HEK293 (cell line): ENCODE results near the gene SSTR5.

Experiments used
- CTCF ChIA-PET: fragments of 350-600 bp; formaldehyde crosslinking; extraction: SDS; loops from one replicate; lab custom pipeline; 2021; ENCODE audit warnings: antibody characterized with exemption; lab: Yijun Ruan, JAX
- POLR2A ChIA-PET: fragments of 300-600 bp; formaldehyde crosslinking; extraction: SDS; loops from one replicate; lab custom pipeline; 2020; ENCODE audit warnings: antibody characterized with exemption, inconsistent platforms; lab: Yijun Ruan, JAX
- H3K27ac ChIP-seq: fragments of 200-500 bp; sonication (Bioruptor generic); 2 replicates; pipeline ENCODE4 v1.5.1; 2014; ENCODE audit warnings: low read depth, low read length, control low read depth, inconsistent platforms; ENCODE audit errors: extremely low read depth
- H3K36me3 ChIP-seq, 2 experiments: fragments of 200-500 bp in 1 of 2; sonication (Bioruptor generic) in 1 of 2; 1 replicate in 1 of 2; 2 replicates in 1 of 2; pipeline ENCODE4 v1.5.1; 2014 to 2017; ENCODE audit warnings: inconsistent platforms in 2 of 2, low read length in 2 of 2; ENCODE audit not compliant: control insufficient read depth in 2 of 2, insufficient read depth in 1 of 2
- H3K4me1 ChIP-seq: fragments of 200-500 bp; sonication (Bioruptor generic); 2 replicates; pipeline ENCODE4 v1.5.1; 2014; ENCODE audit warnings: mild to moderate bottlenecking, low read length, inconsistent platforms; ENCODE audit not compliant: control insufficient read depth, insufficient read depth
- H3K4me3 ChIP-seq: 2 replicates; pipeline ENCODE4 v1.5.1; 2011; ENCODE audit warnings: low read depth, mild to moderate bottlenecking, control low read depth, low read length, moderate library complexity
- H3K9me3 ChIP-seq: fragments of 200-500 bp; sonication (Bioruptor generic); 2 replicates; pipeline ENCODE4 v1.5.1; 2014; ENCODE audit warnings: low read depth, low read length, inconsistent platforms; ENCODE audit not compliant: control insufficient read depth, insufficient read depth
- KLF1 ChIP-seq: fragments of 450-650 bp; formaldehyde crosslinking; IDR thresholded peaks from 2 replicates; pipeline ENCODE4 v1.5.1; 2016; ENCODE audit warnings: missing biosample characterization, missing genetic modification characterization
- OSR2 ChIP-seq: fragments of 450-650 bp; formaldehyde crosslinking; IDR thresholded peaks from 2 replicates; pipeline ENCODE4 v1.5.1; 2016; ENCODE audit warnings: missing biosample characterization, missing genetic modification characterization
- SP7 ChIP-seq: fragments of 450-650 bp; formaldehyde crosslinking; IDR thresholded peaks from 2 replicates; pipeline ENCODE4 v1.5.1; 2016; ENCODE audit warnings: missing biosample characterization, missing genetic modification characterization
- TCF7L2 ChIP-seq: IDR thresholded peaks from 2 replicates; pipeline ENCODE4 v1.6.1; 2011; ENCODE audit warnings: low read depth, mild to moderate bottlenecking, inconsistent platforms, low read length, moderate library complexity, borderline replicate concordance
- TRIM28 ChIP-seq: IDR thresholded peaks from 2 replicates; pipeline ENCODE4 v1.6.1; 2011; ENCODE audit warnings: low read length, control low read depth, borderline replicate concordance
- ZEB2 ChIP-seq: fragments of 450-650 bp; formaldehyde crosslinking; IDR thresholded peaks from 2 replicates; pipeline ENCODE4 v1.5.1; 2016; ENCODE audit warnings: missing biosample characterization, missing genetic modification characterization
- ZNF354C ChIP-seq: fragments of 450-650 bp; formaldehyde crosslinking; IDR thresholded peaks from 2 replicates; pipeline ENCODE4 v1.5.1; 2016; ENCODE audit warnings: missing biosample characterization, missing genetic modification characterization, low read depth, borderline replicate concordance
- ZNF701 ChIP-seq: fragments of 450-650 bp; formaldehyde crosslinking; IDR thresholded peaks from 2 replicates; pipeline ENCODE4 v1.5.1; 2016; ENCODE audit warnings: missing biosample characterization, missing genetic modification characterization
- TF ChIP-seq, protein P1 (sequence below): fragments of 450-650 bp; formaldehyde crosslinking; IDR thresholded peaks from 2 replicates; pipeline ENCODE4 v1.5.1; 2016; ENCODE audit warnings: missing biosample characterization, missing genetic modification characterization, borderline replicate concordance
- TF ChIP-seq, protein P2 (sequence below): fragments of 450-650 bp; formaldehyde crosslinking; IDR thresholded peaks from 2 replicates; pipeline ENCODE4 v1.5.1; 2016; ENCODE audit warnings: missing biosample characterization, missing genetic modification characterization
- TF ChIP-seq, protein P3 (sequence below): fragments of 450-650 bp; formaldehyde crosslinking; IDR thresholded peaks from 2 replicates; pipeline ENCODE4 v1.5.1; 2016; ENCODE audit warnings: missing biosample characterization, missing genetic modification characterization

SSTR5 gene

DNA sequence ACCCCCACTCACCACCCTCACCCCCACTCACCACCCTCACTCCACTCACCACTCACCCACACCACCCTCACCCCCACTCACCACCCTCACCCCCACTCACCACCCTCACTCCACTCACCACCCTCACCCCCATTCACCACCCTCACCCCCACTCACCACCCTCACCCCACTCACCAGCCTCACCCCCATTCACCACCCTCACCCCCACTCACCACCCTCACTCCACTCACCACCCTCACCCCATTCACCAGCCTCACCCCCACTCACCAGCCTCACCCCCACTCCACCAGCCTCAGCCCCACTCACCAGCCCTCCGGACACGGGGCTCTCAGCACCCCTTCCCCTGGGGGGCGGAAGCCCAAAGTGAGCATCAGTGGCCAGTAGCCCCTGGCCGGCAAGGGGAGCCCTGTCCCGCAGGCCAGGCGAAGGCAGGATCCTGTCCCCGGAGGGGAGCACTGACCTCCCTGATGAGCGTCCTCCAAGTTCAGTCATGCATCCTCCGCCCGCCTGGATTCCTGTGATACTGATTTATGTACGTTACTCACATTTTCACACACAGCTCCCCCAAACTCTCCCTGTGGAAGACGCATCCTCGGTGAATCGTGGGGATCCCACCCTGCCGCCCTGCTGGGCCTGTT lies 41.5 kb downstream of the SSTR5 start (continued):
- TF ChIP-seq, protein P1, sequence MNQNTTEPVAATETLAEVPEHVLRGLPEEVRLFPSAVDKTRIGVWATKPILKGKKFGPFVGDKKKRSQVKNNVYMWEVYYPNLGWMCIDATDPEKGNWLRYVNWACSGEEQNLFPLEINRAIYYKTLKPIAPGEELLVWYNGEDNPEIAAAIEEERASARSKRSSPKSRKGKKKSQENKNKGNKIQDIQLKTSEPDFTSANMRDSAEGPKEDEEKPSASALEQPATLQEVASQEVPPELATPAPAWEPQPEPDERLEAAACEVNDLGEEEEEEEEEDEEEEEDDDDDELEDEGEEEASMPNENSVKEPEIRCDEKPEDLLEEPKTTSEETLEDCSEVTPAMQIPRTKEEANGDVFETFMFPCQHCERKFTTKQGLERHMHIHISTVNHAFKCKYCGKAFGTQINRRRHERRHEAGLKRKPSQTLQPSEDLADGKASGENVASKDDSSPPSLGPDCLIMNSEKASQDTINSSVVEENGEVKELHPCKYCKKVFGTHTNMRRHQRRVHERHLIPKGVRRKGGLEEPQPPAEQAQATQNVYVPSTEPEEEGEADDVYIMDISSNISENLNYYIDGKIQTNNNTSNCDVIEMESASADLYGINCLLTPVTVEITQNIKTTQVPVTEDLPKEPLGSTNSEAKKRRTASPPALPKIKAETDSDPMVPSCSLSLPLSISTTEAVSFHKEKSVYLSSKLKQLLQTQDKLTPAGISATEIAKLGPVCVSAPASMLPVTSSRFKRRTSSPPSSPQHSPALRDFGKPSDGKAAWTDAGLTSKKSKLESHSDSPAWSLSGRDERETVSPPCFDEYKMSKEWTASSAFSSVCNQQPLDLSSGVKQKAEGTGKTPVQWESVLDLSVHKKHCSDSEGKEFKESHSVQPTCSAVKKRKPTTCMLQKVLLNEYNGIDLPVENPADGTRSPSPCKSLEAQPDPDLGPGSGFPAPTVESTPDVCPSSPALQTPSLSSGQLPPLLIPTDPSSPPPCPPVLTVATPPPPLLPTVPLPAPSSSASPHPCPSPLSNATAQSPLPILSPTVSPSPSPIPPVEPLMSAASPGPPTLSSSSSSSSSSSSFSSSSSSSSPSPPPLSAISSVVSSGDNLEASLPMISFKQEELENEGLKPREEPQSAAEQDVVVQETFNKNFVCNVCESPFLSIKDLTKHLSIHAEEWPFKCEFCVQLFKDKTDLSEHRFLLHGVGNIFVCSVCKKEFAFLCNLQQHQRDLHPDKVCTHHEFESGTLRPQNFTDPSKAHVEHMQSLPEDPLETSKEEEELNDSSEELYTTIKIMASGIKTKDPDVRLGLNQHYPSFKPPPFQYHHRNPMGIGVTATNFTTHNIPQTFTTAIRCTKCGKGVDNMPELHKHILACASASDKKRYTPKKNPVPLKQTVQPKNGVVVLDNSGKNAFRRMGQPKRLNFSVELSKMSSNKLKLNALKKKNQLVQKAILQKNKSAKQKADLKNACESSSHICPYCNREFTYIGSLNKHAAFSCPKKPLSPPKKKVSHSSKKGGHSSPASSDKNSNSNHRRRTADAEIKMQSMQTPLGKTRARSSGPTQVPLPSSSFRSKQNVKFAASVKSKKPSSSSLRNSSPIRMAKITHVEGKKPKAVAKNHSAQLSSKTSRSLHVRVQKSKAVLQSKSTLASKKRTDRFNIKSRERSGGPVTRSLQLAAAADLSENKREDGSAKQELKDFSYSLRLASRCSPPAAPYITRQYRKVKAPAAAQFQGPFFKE, result no peak
- TF ChIP-seq SP7 (tag by site-specific recombination) (no peak), TRIM28 (no peak), ZEB2 (no peak)

DNA sequence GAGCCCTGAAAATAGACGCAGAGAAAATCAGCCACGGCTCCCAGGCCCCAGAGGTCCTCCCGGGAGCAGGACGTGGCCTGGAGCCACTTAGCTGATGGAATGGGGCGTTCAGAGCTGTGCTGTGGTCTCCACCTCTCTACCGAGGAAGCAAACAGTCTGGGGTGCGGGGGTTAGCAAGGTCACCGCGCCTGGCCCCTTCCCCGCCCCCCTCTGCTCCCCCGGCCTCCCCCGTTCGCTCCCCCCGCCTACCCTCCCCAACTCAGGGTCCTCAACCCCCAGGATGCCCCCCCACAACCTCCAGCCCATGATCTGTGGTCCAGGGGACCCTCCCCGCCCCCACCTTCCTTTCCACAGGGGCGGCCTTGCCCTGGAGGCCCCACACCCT lies 44.1 kb downstream of the SSTR5 start:
- no peaks in the 10 kb centered on the region for H3K4me1 ChIP-seq
- H3K9me3 ChIP-seq, result no peaks in the 10 kb centered on the region
- H3K36me3 ChIP-seq, result no peaks in the 10 kb centered on the region
- no peak overlapping the region for H3K27ac ChIP-seq
- TF ChIP-seq ZNF354C (no peak), KLF1 (tag by site-specific recombination) (no peak), TCF7L2 (no peak), ZNF701 (no peak)
- TF ChIP-seq, protein P2, sequence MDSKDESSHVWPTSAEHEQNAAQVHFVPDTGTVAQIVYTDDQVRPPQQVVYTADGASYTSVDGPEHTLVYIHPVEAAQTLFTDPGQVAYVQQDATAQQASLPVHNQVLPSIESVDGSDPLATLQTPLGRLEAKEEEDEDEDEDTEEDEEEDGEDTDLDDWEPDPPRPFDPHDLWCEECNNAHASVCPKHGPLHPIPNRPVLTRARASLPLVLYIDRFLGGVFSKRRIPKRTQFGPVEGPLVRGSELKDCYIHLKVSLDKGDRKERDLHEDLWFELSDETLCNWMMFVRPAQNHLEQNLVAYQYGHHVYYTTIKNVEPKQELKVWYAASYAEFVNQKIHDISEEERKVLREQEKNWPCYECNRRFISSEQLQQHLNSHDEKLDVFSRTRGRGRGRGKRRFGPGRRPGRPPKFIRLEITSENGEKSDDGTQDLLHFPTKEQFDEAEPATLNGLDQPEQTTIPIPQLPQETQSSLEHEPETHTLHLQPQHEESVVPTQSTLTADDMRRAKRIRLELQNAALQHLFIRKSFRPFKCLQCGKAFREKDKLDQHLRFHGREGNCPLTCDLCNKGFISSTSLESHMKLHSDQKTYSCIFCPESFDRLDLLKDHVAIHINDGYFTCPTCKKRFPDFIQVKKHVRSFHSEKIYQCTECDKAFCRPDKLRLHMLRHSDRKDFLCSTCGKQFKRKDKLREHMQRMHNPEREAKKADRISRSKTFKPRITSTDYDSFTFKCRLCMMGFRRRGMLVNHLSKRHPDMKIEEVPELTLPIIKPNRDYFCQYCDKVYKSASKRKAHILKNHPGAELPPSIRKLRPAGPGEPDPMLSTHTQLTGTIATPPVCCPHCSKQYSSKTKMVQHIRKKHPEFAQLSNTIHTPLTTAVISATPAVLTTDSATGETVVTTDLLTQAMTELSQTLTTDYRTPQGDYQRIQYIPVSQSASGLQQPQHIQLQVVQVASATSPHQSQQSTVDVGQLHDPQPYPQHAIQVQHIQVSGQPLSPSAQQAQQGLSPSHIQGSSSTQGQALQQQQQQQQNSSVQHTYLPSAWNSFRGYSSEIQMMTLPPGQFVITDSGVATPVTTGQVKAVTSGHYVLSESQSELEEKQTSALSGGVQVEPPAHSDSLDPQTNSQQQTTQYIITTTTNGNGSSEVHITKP (tag by site-specific recombination), result no peak
- TF ChIP-seq, all 188 proteins: peak for 0
- ChIA-PET CTCF (no interaction called here), POLR2A (no interaction called here)
- no peak overlapping the region for H3K4me3 ChIP-seq

DNA sequence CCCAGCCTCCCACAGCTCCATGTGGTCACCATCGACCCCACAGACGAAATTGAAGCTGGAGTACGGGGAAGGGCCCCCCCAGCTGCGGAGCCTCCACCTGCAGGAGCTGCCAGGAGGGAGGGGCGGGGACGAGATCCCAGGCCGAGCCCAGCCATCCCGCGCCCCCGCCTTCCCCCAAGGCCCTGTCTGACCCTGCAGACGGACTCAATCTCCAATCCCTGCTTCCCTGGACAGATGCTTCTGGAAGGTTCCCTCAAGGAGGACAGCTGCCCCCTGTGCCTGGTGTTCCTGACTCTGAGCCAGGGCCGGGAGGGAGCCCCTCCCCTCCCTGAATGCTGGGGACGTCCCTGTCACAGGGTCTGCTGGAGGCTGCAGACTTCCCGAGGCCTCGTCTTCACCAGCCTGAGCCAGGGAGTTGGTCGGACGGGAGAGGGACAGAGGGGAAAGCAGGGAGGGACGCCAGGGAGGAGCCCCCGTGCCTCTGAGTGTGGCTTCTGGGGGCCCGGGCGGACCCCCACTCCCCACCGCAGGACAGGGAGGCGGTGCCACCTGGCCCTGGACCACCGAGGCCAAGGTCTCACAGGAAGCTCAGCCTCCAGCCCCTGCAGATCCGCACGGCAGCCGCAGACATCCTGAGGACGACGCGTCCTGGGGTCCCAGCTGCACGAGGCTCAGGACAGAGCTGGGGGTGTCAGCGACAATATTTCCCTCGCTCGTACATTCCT lies 44.8 kb downstream of the SSTR5 start:
- no peak overlapping the region for H3K27ac ChIP-seq
- TF ChIP-seq OSR2 (tag by site-specific recombination) (no peak), KLF1 (tag by site-specific recombination) (peak; percentile 33)
- TF ChIP-seq, protein P3, sequence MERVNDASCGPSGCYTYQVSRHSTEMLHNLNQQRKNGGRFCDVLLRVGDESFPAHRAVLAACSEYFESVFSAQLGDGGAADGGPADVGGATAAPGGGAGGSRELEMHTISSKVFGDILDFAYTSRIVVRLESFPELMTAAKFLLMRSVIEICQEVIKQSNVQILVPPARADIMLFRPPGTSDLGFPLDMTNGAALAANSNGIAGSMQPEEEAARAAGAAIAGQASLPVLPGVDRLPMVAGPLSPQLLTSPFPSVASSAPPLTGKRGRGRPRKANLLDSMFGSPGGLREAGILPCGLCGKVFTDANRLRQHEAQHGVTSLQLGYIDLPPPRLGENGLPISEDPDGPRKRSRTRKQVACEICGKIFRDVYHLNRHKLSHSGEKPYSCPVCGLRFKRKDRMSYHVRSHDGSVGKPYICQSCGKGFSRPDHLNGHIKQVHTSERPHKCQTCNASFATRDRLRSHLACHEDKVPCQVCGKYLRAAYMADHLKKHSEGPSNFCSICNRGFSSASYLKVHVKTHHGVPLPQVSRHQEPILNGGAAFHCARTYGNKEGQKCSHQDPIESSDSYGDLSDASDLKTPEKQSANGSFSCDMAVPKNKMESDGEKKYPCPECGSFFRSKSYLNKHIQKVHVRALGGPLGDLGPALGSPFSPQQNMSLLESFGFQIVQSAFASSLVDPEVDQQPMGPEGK (tag by site-specific recombination), result peak; percentile 23; the same call in 1 of the 2 replicates
- TF ChIP-seq, all 188 proteins: peak for 2
- Histone ChIP-seq H3K4me3 (no peak overlapping the region), H3K9me3 (no peaks in the 10 kb centered on the region), H3K4me1 (no peaks in the 10 kb centered on the region), H3K36me3 (no peaks in the 10 kb centered on the region)
- CTCF ChIA-PET, result interaction anchor here (0.7 kb wide), 1 partner anchor 9 kb away, joined by 3 read pairs; no protein-coding TSS in a partner anchor
- POLR2A ChIA-PET, result no interaction called here
